GM12873 (cell line): ENCODE results near the gene DUSP2.

Source experiments
- TF ChIP-seq, protein P1 (sequence below): IDR thresholded peaks from 2 replicates; pipeline ENCODE4 v1.5.1; 2012; ENCODE audit warnings: low read depth, mild to moderate bottlenecking, moderate library complexity, low read length, control low read depth; ENCODE audit not compliant: insufficient read depth; ENCODE audit errors: missing control alignments

The DUSP2 gene

DNA sequence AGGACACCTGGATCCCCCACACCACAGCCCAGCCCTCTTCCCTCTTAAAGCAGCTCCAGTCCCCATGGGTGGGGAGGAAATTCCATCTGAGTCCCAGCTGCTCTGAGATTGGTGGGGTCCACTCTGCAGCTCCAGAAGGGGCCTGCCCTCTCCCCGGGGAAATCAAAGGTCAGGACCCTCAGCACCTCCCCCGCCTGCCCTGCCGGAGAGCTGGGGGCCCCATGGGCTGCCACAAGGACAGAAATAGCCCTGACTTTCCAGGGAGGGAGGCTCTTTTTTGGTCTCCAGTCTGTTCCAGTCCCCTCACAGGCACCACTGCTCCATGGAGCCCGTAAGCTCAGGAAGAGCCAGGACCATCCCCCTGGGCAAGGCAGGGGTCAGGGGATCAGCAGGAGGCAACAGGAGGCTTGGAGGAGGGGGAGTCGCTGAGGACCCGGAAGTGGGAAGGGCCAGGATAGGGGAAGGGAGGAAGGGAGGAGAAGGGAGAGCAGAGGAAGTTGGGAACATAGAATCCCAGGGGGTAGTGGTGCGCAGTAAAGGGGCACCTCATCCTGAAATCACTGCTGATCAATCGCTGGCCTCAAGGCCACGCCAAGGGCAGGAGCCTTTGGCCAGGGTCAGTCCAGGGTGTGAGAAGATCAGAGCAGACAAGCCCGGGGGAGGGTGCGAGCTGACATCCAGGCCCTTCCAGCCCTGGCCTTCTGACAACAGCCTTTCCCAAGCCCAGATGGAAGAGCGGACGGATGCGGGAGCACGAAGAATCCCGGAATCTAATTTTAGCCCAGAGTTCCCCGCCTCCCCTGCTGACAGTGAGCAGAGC is 36.5 kb downstream of the DUSP2 start:
- TF ChIP-seq, protein P1, sequence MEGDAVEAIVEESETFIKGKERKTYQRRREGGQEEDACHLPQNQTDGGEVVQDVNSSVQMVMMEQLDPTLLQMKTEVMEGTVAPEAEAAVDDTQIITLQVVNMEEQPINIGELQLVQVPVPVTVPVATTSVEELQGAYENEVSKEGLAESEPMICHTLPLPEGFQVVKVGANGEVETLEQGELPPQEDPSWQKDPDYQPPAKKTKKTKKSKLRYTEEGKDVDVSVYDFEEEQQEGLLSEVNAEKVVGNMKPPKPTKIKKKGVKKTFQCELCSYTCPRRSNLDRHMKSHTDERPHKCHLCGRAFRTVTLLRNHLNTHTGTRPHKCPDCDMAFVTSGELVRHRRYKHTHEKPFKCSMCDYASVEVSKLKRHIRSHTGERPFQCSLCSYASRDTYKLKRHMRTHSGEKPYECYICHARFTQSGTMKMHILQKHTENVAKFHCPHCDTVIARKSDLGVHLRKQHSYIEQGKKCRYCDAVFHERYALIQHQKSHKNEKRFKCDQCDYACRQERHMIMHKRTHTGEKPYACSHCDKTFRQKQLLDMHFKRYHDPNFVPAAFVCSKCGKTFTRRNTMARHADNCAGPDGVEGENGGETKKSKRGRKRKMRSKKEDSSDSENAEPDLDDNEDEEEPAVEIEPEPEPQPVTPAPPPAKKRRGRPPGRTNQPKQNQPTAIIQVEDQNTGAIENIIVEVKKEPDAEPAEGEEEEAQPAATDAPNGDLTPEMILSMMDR, result no peak

DNA sequence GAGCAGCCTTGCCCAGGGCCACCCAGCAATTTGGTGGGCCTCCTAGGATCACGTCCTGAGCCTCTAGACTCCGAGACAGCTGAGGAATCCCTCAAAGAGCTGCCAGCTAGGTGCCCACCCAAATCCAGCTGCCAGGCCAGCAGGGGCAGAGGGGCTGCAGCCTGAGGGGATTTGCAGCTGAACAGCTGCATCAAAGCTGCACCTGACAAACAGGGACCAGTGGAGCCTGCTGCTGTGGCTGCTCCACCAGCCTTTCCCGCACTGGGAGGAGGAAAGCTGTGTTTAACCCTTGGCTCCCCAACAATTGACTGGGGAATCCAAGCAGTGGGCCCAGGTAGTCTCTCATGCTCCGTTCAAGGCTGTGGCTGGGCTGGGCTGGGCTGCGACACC is 37.1 kb downstream of the DUSP2 start:
- TF ChIP-seq, protein P1, result no peak

DNA sequence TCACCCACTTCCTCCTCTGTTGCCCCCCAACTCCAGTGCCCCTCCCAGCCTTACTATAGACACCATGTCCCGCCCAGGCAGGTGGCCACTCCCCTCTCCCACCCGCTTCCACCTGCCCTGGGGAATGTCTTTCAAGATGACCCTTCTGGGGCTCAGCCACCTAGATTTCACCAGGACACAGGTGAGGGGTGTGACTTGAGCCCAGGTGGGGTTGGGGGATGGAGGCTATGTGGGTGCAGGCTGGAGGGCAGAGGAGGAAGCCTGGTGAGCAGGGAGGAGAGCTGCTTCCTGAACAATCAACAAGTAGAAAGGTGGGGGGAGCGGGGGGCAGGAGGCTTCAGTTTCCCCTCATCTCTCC is 37.6 kb downstream of the DUSP2 start:
- TF ChIP-seq, protein P1, result no peak

DNA sequence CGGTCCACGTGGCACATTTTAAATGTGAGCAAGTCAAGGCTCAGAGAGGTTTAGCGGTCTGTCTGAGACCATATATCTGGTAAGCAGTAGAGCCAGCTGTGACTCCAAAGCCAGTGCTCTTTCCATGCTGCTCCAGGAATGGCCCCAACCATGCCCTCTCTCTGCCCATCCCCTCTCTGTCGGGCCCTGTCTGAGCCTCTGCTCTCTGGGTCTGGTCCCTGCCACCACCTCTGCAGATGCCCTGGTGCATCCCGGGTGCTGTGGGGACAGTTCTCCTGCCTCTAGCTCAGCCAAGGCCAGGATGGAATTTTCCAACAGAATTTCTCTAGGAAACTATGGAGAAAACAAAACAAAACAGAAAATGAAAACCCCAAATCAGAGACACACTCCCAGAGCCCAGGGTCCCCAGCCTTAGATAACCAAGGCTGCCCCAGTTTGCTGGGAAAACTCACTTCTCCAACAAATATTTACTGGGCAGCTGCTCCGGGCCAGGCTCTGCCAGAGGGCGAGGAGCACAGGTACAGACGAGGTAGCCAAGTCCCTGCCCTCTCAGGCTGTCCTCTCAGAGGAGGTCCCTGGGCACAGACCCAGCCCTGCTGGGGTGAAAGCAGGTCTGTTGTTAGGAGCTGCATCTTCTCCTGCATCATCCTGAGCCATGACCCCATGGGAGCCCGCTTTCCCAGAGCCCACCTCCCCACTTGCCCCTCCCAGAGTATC is 38.1 kb downstream of the DUSP2 start:
- TF ChIP-seq, protein P1, result no peak

DNA sequence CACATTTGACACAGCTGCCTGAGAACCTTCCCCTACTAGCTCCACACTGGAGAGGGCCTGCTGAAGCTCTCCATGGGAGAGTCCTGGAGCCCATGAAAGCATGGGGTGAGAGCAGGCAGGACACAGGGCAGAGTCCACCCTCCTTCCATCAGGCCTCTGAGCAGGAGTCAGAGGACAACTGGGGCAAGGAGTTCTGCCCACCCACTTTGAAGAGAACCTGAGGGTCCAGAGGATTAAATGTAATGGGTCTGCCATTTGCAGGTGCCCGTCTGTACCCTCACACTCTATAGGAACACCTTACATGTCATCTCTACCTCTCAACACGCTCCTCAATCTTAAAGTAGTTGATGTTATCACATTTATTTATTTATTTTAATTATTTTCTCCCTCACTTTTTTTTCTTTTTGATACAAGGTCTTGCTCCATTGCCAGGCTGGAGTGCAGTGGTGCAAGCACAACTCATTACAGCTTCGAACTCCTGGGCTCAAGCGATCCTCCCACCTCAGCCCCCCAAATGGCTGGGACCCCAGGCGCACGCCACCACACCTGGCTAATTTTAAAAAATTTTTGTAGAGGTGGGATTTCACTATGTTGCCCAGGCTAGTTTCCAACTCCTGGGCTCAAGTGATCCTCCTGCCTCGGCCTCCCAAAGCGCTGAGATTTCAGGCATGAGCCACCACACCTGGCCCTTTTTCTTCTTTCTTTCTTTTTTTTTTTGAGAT is 39.1 kb downstream of the DUSP2 start:
- TF ChIP-seq, protein P1, result no peak

DNA sequence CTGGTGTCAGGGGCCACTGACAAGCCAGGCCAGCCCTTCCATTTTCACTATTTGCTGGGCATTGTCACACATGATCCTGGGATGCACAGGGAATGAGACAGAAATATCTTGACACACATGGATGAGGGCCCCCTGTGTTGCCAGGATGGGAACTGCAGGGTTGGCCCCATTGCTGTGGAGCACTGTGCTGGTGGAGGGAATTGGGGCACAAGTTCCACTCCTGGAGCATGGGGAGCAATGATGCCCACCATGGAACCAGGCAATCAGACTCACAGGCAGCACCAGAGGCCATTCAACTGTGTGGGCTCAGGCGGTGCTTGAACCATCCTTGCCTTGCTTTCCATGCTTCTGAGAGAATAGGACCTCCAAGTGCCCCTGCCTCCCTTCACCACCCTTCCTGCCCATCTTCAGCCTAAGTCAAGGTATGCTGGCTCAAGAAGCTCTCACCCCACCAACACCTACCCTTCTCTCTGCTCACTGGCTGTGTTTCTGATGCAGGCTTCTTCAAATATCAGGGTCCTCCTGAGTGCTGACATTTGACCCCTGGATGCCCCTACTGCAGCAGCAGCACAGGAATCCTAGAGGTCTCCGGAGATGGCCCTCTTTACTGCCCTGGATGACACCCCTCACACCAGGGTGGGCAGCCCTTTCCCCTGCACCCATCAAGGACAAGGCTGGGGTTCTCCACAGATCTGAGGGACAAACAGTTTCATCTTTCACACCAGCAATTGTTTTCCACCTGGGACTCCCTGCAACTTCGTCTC is 39.9 kb downstream of the DUSP2 start:
- TF ChIP-seq, protein P1, result no peak

DNA sequence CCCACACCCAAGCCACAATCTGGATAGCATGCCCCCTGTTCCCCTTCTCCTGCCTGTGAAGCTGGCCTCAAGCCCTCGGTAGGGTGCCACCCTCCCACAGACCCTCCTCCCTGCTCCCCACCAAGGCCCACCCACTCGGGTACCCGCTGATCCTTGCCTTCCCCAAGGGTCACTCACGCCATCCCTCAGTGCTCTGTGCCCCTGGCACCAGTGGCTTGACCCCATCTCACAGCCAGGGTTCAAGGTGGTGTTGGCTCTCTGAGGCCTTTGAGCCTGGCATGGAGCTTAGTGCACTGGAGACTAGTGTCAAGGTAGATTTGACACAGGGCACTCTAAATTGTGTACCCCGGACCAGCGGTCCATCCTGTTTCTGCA is 40.8 kb downstream of the DUSP2 start:
- TF ChIP-seq, protein P1, result no peak
